Measurements from ENCODE around the gene C7orf33. TPM values are rescaled to one million over a fixed set of nuclear protein-coding genes. Genes with fewer than 3 reads are reported as not detected.
A peak's percentile ranks its signal among the peaks of the same experiment; 100 is the strongest.

C7orf33 gene
- total and polyA plus RNA-seq, 9 of the 15 experiments (the other 6 are each of a cell fraction or from before 2014, with no cell fraction given): 0.04 TPM; not detected in 8

DNA sequence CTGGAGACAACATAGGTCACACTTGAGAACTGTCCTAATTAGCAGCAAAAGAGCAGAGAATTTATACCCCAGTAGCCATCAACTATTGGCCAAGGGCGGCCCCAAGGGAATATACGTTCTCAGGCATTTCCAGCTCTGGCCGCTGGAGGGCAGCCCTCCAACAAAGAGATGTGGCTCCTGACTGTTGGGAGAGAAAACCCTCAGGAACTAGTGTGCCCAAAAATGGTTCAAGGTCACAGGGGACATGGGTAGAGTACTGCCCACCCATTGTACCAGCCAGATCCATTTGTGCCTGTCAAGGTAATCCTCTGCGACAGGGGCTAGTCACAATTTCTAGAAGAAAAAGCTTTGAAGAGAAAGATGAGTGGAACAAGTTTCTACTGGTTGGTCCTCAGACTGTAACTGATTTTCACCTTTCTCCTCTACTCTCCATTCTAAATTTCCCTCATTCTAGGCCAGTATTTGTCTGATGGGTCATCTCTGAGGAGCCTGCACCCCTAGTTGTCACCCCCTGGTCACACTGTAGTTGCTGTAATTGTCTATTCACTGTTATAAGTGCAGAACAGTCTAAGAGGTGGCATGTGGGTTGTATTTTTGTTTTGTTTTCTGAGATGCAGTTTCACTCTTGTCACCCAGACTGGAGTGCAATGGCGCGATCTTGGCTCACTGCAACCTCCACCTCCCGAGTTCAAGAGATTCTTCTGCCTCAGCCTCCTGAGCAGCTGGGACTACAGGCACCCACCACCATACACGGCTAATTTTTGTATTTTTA is 14.7 kb upstream of the C7orf33 start (continued):
- TF ChIP-seq MGA (IDR thresholded peaks at IDR 0.05) (no peak), ZNF184 (CRISPR knock-in tag; IDR thresholded peaks at IDR 0.05) (no peak), ZNF280A (IDR thresholded peaks at IDR 0.05; ENCODE audit: low read depth, partially characterized antibody) (no peak), ZZZ3 (IDR thresholded peaks at IDR 0.05) (no peak), SAFB (IDR thresholded peaks at IDR 0.05; ENCODE audit: borderline replicate concordance, low read depth, low read length) (no peak), XRCC4 (IDR thresholded peaks at IDR 0.05; ENCODE audit: extremely low read depth, insufficient read depth, insufficient read length) (no peak), NCOA1 (IDR thresholded peaks at IDR 0.05; ENCODE audit: low read depth) (no peak), ZFP36 (IDR thresholded peaks at IDR 0.05; ENCODE audit: low read depth, low read length, partially characterized antibody) (peak; percentile 14), RBM22 (IDR thresholded peaks at IDR 0.05; ENCODE audit: low read depth, low read length, poor library complexity, severe bottlenecking) (no peak)
- TF ChIP-seq, protein P1, sequence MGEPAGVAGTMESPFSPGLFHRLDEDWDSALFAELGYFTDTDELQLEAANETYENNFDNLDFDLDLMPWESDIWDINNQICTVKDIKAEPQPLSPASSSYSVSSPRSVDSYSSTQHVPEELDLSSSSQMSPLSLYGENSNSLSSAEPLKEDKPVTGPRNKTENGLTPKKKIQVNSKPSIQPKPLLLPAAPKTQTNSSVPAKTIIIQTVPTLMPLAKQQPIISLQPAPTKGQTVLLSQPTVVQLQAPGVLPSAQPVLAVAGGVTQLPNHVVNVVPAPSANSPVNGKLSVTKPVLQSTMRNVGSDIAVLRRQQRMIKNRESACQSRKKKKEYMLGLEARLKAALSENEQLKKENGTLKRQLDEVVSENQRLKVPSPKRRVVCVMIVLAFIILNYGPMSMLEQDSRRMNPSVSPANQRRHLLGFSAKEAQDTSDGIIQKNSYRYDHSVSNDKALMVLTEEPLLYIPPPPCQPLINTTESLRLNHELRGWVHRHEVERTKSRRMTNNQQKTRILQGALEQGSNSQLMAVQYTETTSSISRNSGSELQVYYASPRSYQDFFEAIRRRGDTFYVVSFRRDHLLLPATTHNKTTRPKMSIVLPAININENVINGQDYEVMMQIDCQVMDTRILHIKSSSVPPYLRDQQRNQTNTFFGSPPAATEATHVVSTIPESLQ (CRISPR knock-in tag; IDR thresholded peaks at IDR 0.05): no peak
- TF ChIP-seq, protein P2, sequence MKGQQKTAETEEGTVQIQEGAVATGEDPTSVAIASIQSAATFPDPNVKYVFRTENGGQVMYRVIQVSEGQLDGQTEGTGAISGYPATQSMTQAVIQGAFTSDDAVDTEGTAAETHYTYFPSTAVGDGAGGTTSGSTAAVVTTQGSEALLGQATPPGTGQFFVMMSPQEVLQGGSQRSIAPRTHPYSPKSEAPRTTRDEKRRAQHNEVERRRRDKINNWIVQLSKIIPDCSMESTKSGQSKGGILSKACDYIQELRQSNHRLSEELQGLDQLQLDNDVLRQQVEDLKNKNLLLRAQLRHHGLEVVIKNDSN (CRISPR knock-in tag; IDR thresholded peaks at IDR 0.05): 0 out of 2 replicates have a peak, but pooled peaks have one; percentile 14
